DND-41 (cell line): ENCODE results near the gene CEACAM16.

ENCODE experiments used
- CTCF ChIP-seq: IDR thresholded peaks from 2 replicates; pipeline ENCODE4 v1.5.1; 2012; ENCODE audit warnings: borderline replicate concordance, low read length, moderate library complexity, mild to moderate bottlenecking; ENCODE audit not compliant: poor library complexity, severe bottlenecking; ENCODE audit errors: extremely low read depth
- EZH2 ChIP-seq: IDR thresholded peaks from 3 replicates; pipeline ENCODE4 v1.6.1; 2012; ENCODE audit warnings: borderline replicate concordance, low read depth, mild to moderate bottlenecking, moderate library complexity, low read length, inconsistent platforms; ENCODE audit not compliant: severe bottlenecking

GRCh38 chr19:44720945-44721344 lies 22.0 kb downstream of the CEACAM16 start:
- no peak for TF ChIP-seq CTCF
- no peak for TF ChIP-seq EZH2
